Smooth muscle cell of the brain vasculature (primary cell): ENCODE results near the gene RHBDL1.

Experiments used
- DNase-seq: peaks from one replicate; pipeline ENCODE4 v3.0.0-alpha.2; 2012; ENCODE audit warnings: low read depth, low spot score

Gene RHBDL1

DNA sequence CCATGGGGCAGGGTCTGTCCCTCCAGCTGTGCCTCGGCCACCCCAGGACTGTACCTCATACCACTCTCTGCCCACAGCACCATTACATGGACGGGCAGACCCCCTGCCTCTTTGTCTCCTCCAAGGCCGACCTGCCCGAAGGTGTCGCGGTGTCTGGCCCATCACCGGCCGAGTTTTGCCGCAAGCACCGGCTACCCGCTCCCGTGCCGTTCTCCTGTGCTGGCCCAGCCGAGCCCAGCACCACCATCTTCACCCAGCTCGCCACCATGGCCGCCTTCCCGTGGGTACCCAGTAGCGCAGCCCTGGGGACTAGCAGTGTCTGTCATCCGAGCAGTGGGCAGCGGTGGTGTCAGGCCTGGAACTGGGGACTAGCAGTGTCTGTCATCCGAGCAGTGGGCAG, 2.6 kb upstream of the RHBDL1 start:
- DNase-seq = no peak

DNA sequence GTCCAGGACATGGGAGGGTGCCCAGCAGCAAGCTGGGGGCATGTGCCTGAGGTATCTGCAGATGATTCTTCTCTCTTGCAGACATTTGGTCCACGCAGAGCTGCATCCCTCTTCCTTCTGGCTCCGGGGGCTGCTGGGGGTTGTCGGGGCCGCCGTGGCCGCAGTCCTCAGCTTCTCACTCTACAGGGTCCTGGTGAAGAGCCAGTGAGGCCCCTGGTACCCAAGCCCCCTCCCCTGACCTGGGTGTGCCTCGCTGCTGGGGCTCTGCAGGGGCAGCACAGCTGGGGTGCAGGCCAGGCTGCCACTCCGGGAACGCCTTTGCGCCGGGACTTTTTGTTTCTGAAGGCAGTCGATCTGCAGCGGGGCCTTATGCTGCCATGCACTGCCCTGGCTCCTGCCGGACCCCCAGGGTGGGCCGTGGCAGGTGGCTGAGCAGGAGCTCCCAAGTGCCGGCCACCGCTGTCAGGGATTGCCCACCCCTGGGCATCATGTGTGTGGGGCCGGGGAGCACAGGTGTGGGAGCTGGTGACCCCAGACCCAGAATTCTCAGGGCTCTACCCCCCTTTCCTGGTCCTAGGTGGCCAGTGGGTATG, 2.0 kb upstream of the RHBDL1 start:
- no peak for DNase-seq

DNA sequence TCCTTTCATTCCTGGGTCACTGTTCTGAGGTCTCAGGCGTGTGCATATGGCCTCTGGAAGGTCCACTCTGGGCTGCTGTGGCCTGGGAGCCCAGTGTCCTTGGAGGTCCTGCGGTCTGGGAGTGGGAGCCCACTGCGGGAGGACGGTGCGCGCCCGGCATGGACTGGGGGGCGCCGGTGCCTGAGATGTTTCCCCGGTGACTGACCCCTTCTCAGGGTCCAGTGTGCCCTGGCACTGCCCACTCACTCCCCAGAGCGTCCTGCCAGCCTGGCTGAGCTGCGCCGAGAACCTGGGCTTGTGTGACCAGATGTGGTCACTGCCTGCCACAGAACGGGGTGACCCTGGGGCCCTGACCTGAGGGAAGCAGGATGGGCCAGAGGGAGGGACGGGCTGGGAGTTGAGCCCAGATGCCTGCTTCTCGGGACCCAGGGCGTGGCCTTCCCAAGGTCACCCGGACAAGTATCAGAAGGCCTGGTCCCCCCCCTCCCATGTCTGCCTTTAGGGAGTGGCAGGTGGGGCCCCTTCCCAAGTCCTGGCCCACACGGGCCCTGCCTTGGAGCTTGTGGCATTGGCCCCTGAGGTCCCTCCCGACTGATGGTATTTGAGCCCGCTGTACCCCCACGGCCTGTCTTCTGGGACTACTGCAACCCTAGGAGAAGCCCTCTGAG, 1.1 kb upstream of the RHBDL1 start:
- DNase-seq = no peak

DNA sequence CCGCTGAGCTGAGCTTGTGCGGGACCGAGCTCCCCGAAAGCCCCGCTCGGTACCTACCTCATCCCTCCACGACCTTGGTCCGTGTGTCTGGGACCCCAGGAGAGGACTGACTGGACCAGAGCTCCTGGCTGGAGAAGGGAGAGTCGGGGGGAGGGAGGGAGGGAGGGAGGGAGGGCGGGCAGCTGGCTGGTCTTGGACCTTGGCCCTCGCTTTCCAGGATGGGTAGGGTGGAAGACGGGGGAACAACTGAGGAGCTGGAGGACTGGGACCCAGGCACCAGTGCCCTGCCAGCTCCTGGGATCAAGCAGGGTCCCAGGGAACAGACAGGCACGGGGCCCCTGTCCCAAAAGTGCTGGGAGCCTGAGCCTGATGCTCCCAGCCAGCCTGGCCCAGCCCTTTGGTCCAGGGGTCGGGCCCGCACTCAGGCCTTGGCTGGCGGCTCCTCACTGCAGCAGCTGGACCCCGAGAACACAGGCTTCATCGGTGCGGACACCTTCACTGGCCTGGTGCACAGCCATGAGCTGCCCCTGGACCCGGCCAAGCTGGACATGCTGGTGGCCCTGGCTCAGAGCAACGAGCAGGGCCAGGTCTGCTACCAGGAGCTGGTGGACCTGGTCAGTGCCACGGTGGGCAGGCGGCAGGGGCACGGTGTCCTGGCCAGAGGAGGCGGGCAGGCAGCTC, 553 bp downstream of the RHBDL1 start:
- DNase-seq = no peak

DNA sequence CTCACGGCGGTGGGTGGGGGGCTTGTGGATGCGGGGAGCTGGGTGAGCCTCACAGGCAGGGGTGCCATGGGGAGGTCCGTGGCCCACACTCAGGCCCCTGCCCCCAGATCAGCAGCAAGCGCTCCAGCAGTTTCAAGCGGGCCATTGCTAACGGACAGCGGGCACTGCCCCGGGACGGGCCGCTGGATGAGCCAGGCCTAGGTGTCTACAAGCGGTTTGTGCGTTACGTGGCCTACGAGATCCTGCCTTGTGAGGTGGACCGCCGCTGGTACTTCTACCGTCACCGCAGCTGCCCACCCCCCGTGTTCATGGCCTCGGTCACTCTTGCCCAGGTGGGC, 1.1 kb downstream of the RHBDL1 start:
- DNase-seq = no peak

DNA sequence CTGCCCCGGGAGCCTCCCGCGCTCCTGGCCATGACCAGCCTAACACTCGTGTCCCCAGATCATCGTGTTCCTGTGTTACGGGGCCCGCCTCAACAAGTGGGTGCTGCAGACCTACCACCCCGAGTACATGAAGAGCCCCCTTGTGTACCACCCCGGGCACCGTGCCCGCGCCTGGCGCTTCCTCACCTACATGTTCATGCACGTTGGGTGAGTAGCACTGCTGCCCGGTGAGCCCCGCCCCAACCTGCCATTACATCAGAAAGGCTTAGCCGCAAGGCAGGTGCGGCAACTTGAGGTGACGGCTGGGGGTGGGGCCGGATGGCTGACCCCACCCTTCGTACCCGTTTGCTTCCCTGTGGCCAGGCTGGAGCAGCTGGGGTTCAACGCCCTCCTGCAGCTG, 1.4 kb downstream of the RHBDL1 start:
- DNase-seq = no peak

DNA sequence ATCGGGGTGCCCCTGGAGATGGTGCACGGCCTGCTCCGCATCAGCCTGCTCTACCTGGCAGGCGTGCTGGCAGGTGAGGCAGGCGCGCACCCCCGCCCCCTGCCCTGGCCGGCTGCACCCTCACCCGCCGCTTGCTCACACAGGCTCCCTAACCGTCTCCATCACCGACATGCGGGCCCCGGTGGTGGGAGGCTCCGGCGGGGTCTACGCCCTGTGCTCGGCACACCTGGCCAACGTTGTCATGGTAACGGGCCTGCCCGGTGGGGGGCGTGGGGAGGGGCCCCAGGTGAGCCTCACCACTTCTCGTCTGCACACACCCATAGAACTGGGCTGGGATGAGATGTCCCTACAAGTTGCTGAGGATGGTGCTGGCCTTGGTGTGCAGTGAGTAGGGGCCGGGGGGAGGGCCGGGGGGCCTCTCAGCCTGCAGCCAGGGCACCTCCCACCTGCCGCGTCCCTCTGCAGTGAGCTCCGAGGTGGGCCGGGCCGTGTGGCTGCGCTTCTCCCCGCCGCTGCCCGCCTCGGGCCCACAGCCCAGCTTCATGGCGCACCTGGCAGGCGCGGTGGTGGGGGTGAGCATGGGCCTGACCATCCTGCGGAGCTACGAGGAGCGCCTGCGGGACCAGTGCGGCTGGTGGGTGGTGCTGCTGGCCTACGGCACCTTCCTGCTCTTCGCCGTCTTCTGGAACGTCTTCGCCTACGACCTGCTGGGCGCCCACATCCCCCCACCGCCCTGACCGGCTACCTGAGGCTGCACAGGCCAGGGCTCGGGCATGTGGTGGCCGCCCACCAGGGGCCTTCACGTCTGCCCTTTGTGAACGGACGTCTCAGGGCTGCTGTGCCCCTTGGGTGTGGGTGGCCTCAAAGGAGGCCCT, 2.1 kb downstream of the RHBDL1 start:
- DNase-seq = no peak

DNA sequence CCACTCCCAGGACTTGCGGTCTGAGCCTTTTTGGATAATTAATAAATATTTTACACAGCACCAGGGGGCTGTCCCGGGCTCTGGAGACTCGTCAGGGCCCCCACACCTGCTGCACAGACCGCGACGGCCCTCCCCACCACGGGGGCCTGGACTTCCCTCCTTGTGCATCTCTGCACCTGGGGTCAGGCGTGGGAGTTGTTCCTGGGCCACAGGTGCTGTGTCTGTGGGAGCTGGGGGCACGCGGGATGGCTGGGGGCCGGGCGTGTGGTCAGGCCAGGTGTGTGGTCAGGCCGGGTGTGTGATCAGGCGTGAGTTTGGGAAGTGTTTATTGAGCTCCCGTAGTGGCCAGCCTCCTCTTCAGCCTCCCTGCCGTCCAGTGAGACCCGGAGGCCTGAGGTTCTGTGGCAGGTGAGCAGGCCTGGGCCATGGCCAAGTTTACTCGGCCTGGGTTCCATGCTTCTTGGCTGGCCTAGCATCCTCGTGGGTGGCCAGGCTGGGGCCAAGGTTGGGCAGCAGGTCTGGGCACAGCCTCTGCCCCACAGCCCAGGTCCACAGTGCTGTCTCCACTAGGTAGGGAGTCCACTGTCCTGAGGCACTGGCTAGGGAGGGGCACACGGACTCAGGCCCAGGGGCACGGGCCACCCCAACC, 2.9 kb downstream of the RHBDL1 start:
- no peak for DNase-seq

DNA sequence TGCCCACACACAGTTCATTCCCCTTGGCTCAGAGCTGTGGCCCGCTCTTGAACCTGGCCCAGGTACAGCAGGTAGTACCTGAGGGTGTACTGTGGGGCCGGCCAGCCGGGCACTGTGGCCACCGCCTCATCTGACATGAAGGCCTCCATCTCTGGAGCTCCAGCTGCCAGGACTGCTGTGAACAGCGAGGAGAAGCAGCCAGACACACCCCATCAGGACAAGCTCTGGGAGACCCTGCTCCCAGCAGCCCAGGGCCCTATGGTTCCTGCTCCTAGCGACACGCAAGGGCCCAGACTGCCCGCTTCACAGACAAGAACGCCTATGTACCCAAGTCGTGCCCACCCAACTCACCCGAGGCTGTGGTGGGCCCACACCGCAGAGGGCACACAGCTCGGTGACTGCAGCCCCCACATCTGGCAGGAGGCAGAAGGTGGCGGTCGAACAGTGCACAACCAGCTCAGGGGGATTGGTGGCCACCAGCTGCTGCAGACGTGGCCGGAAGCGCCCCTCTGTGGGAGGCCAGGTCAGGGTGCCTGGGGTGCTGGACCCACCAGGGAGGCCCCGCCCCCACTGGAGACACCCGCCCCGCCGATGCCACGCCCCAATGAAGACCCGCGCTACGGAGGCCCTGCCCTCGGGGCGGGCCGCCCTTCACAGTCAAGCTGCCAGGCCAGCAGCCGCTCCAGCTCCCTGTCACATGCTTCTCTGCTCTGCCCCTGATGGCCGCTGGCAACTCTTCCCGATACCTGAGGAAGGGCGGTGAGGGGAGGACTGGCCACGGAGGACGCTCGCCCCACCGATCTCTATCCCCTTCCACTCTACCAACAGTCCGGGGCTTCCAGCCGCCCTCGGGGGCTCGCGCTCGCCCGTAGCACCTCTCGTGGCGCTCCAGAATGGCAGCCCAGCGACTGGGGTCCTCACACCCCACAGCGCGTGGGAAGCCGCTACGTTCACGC, 3.7 kb downstream of the RHBDL1 start:
- peak; percentile 36 for DNase-seq

DNA sequence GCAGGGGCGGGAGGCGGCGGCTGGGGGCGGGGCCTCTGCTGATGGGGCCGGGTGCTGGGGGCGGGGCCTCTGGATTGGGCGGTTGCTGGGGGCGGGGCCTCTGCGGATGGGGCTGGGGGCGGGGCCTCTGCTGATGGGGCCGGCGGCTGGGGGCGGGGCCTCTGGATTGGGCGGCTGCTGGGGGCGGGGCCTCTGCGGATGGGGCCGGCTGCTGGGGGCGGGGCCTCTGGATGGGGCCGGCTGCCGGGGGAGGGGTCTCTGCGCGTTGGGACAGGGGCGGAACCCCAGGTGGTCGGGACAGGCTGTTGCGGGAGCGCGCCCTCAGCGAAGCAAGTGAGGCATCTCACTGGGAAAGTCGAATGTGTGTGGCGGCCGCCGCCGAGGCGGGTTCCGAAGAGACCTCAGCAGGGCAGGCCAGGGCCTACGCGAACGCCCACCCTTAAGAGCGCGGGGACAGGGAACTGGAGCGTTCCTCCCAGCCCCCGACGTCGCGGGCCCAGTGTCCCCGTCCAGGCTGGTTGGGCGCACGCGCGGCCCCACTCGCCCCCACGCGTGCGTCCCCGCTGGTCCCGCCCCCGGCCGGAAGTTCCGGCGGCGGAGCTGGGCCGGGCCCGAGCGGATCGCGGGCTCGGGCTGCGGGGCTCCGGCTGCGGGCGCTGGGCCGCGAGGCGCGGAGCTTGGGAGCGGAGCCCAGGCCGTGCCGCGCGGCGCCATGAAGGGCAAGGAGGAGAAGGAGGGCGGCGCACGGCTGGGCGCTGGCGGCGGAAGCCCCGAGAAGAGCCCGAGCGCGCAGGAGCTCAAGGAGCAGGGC, 4.5 kb downstream of the RHBDL1 start, which contains the start of gene STUB1:
STUB1 (plus strand) TSS at position 597 of the 811 bp plus-strand sequence; CDS start at position 713, 116 bp downstream.
- peak; percentile 56 for DNase-seq

DNA sequence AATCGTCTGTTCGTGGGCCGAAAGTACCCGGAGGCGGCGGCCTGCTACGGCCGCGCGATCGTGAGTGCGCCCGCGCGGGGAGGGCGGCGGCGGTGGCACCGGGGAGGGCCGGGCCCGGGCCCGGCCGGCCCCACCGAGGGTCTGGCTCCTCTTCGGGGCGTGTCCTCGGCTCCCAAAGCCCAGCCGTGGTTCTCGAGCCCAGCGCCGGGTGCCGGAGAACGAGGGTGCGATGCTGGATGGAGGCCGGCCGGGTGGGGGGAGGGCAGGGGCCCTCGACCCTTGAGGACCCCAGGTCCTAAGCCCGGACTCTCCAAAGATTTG, 5.1 kb downstream of the RHBDL1 start:
- DNase-seq = no peak

DNA sequence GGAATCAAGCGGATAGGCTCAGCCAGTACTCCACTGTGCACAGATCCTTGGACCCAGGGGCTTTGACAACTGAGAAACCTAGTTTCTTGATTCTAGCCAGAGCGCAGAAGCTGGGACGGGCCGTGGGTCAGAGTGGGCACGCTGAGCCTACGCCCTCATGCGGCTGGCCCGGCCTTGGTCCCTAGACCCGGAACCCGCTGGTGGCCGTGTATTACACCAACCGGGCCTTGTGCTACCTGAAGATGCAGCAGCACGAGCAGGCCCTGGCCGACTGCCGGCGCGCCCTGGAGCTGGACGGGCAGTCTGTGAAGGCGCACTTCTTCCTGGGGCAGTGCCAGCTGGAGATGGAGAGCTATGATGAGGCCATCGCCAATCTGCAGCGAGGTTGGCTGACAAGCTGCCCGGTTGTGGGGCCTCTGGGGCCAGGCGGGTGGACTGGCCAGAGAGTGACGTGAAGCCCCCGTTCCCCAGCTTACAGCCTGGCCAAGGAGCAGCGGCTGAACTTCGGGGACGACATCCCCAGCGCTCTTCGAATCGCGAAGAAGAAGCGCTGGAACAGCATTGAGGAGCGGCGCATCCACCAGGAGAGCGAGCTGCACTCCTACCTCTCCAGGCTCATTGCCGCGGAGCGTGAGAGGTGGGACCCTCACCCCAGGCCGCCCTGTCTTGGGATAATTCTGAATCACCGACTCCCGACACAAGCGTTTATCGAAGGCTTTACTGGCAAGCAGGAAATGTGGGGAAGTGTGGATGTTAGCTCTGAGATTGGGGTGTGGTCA, 5.7 kb downstream of the RHBDL1 start:
- no peak for DNase-seq

DNA sequence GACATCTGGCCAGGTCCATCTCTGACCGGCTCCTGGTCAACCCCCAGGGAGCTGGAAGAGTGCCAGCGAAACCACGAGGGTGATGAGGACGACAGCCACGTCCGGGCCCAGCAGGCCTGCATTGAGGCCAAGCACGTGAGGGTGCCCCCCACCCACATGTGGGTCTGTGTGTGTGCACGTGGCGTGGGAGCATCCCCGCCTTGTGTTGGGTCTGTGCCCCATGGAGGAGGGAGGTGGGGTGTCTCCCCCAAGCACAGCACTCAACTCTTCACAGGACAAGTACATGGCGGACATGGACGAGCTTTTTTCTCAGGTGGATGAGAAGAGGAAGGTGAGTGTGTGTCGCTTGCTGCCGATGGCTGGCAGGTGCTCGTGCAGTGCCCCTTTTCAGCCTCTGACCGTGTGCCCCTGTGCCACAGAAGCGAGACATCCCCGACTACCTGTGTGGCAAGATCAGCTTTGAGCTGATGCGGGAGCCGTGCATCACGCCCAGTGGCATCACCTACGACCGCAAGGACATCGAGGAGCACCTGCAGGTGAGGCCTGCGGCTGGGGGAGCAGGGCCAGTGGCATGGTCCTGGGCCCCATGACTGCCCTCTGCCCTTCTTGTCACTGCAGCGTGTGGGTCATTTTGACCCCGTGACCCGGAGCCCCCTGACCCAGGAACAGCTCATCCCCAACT, 6.4 kb downstream of the RHBDL1 start:
- no peak for DNase-seq

DNA sequence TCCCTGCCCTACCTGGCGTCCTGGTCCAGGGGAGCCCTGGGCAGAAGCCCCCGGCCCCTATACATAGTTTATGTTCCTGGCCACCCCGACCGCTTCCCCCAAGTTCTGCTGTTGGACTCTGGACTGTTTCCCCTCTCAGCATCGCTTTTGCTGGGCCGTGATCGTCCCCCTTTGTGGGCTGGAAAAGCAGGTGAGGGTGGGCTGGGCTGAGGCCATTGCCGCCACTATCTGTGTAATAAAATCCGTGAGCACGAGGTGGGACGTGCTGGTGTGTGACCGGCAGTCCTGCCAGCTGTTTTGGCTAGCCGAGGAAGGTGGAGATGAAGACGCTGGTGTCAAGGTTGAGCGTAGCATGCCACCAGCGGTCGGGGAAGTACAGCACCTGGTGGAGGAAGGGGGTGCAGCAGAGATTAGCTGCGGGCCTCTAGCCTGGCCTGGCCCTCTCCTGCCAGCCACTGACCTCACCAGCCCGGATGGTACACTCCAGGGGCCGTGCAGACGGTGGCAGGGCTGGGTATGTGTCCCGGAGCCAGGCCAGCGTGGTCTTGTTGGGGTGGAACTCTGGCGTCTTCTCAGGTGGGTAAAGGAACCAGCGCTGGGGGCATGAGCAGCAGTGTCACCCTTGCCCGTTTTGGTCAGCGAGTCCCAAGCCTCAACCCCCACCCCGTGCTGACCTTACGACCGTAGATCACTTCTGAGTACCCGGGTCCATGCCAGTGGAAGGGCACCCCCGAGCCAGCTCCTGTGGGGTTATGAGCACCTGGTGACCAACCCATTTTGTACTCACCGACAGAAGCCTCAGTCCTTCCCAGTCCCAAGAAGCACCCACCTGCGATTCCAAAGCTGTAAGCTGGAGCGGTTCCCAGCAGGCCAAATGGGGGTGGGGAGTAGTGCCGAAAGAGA, 7.3 kb downstream of the RHBDL1 start:
- no peak for DNase-seq

DNA sequence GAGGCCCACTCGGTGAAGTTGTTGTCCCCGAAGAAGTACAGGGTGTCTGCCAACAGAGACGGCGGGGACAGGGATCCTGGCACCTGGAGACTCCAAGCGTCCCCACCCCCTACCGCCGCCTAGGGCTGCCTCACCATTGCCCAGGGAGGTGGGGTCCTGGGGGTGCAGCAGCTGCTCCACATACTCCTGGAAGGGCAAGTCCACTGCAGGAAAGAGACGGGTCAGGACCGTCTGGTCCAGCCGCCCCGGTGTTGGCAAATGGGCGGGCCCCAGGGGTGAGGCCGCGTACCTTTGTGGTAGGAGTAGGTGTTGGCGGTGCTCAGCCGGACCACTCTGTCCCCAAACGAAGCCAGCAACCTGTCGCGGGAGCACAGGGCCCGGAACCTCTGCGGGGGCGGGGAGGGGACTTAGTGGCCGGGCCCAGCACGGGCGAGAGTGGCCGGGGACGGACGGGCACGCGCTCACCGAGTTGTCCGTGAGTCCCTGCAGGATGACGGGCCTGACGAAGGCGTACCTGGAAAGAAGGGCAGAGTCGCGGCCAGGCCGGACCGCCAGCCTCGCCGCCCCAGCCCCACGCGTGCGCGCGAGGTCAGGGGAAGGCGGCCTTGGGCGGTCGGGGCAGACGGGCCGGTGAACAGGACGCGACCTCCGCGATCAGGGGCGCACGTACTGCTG, 8.1 kb downstream of the RHBDL1 start:
- no peak for DNase-seq

DNA sequence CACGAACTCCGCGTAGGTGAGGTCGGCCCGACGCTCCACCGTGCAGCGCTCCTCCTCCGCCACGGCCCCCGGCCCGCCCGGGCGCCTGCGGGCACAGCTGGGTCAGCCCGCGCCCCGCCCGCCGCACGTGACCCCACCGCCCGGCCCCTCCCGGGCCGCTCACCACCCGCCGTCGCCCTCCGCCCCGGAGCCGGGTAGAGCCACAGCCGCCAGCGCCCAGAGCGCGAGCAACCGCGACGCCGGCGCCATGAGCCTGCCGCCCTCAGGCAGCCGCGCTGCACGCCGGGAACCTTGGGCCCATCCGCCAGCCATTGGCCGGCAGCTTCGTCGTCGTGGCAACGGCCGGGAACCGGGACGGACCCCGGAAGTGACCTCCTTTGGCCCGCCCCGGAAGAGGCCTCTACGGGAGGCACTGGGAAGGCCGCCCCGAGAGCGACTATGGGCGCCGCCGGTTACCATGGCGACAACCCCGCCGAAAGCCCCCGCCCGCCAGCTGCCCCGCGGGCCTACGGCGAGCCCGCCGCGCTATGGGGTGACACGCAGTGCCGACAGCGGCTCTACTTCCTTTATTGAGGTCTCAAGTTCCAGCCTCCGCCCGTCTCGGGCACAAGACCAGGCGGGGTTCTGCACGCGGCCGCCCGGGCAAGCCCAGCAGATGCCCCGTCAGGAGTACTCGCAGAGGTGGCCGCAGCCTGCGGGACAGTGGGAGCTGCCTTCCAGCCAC, 8.8 kb downstream of the RHBDL1 start, which contains the start of gene JMJD8:
JMJD8 (minus strand) TSS at position 264 of the 724 bp plus-strand sequence; CDS start at position 249, 15 bp downstream.
- peak; percentile 83 for DNase-seq
